Measurements from ENCODE around the gene KCND3.

GRCh38 chr1:111836111-111836510 is 153.4 kb downstream of the KCND3 start:
- TF ChIP-seq CTCF (IDR thresholded peaks at IDR 0.05) (no peak), POLR2A (IDR thresholded peaks at IDR 0.05) (no peak), EP300 (IDR thresholded peaks at IDR 0.05) (no peak)
